Neural crest cell (in vitro differentiated cells): ENCODE measurements around the gene DBP. TPM values are rescaled to one million over a fixed set of nuclear protein-coding genes. Genes with fewer than 3 reads are reported as not detected.
"Not testable (repeated sequence)": the region's sequence is repeated elsewhere in the genome, so short reads cannot be mapped to it uniquely, and the experiment has no call there.

Source experiments
- DNase-seq: peaks from one replicate; pipeline ENCODE4 v3.0.0; 2021; ENCODE audit warnings: low read depth, mixed read lengths, low spot score
- H3K27ac Mint-ChIP-seq: one replicate; pipeline ENCODE4 v1.8.0; 2021; ENCODE audit warnings: mild to moderate bottlenecking, mixed read lengths; ENCODE audit not compliant: unreplicated experiment
- H3K27me3 Mint-ChIP-seq: 2 replicates; pipeline ENCODE4 v1.8.0; 2021; ENCODE audit warnings: low read depth, mild to moderate bottlenecking, mixed read lengths
- H3K36me3 Mint-ChIP-seq: 2 replicates; pipeline ENCODE4 v1.8.0; 2021; ENCODE audit warnings: low read depth, mild to moderate bottlenecking, mixed read lengths
- H3K4me1 Mint-ChIP-seq: 2 replicates; pipeline ENCODE4 v1.8.0; 2021; ENCODE audit warnings: mixed read lengths
- H3K4me3 Mint-ChIP-seq: one replicate; pipeline ENCODE4 v1.8.0; 2021; ENCODE audit warnings: mild to moderate bottlenecking, mixed read lengths
- H3K9me3 Mint-ChIP-seq: 2 replicates; pipeline ENCODE4 v1.8.0; 2021; ENCODE audit warnings: mixed read lengths
- CTCF ChIP-seq: fragments of 200-600 bp; sonication (generic); conservative IDR thresholded peaks from 2 replicates; pipeline ENCODE4 v1.5.0; 2021; ENCODE audit warnings: antibody characterized with exemption, mild to moderate bottlenecking
- long read RNA-seq: library from polyadenylated mRNA; unstranded; transcript quantifications from one replicate; pipeline ENCODE4 v2.0.0, GENCODE V29; 2020
- total RNA-seq: library from RNA; stranded (reverse); gene quantifications from 2 replicates; pipeline ENCODE4 v1.2.1, GENCODE V29; 2021

The DBP gene
- 4.9 and 5.2 TPM in 2 replicates for total RNA-seq
- long read RNA-seq = 0 reads

GRCh38 chr19:48636859-48637448, at the start of gene DBP:
DBP (minus strand) TSS chr19:48637379; CDS start chr19:48636994, 385 bp downstream.
- Mint-ChIP-seq H3K27me3 (peaks cover 52% of the 10 kb centered on the region), H3K9me3 (peaks cover 4% of the 10 kb centered on the region), H3K4me1 (peaks cover 36% of the 10 kb centered on the region), H3K4me3 (peak within 1 kb of the TSS; percentile 85), H3K27ac (peak within 1 kb of the TSS; percentile 93), H3K36me3 (peaks cover 2% of the 10 kb centered on the region)
- no peak for DNase-seq
- TF ChIP-seq CTCF = no peak

- not testable (repeated sequence) for H3K9me3 Mint-ChIP-seq, DNase-seq, H3K27ac Mint-ChIP-seq, H3K4me1 Mint-ChIP-seq, H3K36me3 Mint-ChIP-seq, H3K27me3 Mint-ChIP-seq, H3K4me3 Mint-ChIP-seq
Measured at GRCh38 chr19:48686637-48687036, 49.5 kb upstream of the DBP start.

- H3K4me1 Mint-ChIP-seq = peaks cover 3% of the 10 kb centered on the region
- H3K27ac Mint-ChIP-seq = no peak overlapping the region
- TF ChIP-seq CTCF = no peak
- no peaks in the 10 kb centered on the region for H3K27me3 Mint-ChIP-seq
- H3K36me3 Mint-ChIP-seq = no peaks in the 10 kb centered on the region
- H3K4me3 Mint-ChIP-seq = no peak overlapping the region
- no peak for DNase-seq
- no peaks in the 10 kb centered on the region for H3K9me3 Mint-ChIP-seq
Measured at GRCh38 chr19:48686088-48686487, 48.9 kb upstream of the DBP start.

GRCh38 chr19:48685583-48685982, 48.4 kb upstream of the DBP start:
- no peak for DNase-seq
- H3K4me1 Mint-ChIP-seq = peaks cover 3% of the 10 kb centered on the region
- H3K9me3 Mint-ChIP-seq = no peaks in the 10 kb centered on the region
- H3K27ac Mint-ChIP-seq = no peak overlapping the region
- no peaks in the 10 kb centered on the region for H3K36me3 Mint-ChIP-seq
- H3K4me3 Mint-ChIP-seq = no peak overlapping the region
- TF ChIP-seq CTCF = no peak
- H3K27me3 Mint-ChIP-seq = no peaks in the 10 kb centered on the region

GRCh38 chr19:48683349-48683748, 46.2 kb upstream of the DBP start:
- Mint-ChIP-seq H3K36me3 (no peaks in the 10 kb centered on the region), H3K9me3 (no peaks in the 10 kb centered on the region), H3K4me1 (peaks cover 3% of the 10 kb centered on the region), H3K4me3 (no peak overlapping the region), H3K27ac (no peak overlapping the region), H3K27me3 (no peaks in the 10 kb centered on the region)
- no peak for DNase-seq
- no peak for TF ChIP-seq CTCF

- DNase-seq = no peak
- TF ChIP-seq CTCF = no peak
- no peaks in the 10 kb centered on the region for H3K36me3 Mint-ChIP-seq
- H3K27ac Mint-ChIP-seq = no peak overlapping the region
- H3K4me3 Mint-ChIP-seq = no peak overlapping the region
- no peaks in the 10 kb centered on the region for H3K27me3 Mint-ChIP-seq
- H3K9me3 Mint-ChIP-seq = no peaks in the 10 kb centered on the region
- peaks cover 3% of the 10 kb centered on the region for H3K4me1 Mint-ChIP-seq
Measured at GRCh38 chr19:48681127-48681470, 43.9 kb upstream of the DBP start.
